ENCODE data around the gene TNMD. TPM values are rescaled to one million over a fixed set of nuclear protein-coding genes. Genes with fewer than 3 reads are reported as not detected.

The TNMD gene
- total and polyA plus RNA-seq, 2 donors = 0.23 to 4.3 TPM

Other genes starting within 250 kb of the TNMD start
- 6.9 TPM for gene PCDH19, start 174.7 kb upstream of the TNMD start, total RNA-seq
- 2.5 TPM for gene PCDH19, start 174.7 kb upstream of the TNMD start, polyA plus RNA-seq
- gene TSPAN6, start 51.9 kb downstream of the TNMD start, total RNA-seq = 76.8 TPM
- 22.6 TPM for gene TSPAN6, start 51.9 kb downstream of the TNMD start, polyA plus RNA-seq
- 27.1 TPM for gene SRPX2, start 59.3 kb downstream of the TNMD start, total RNA-seq
- gene SRPX2, start 59.3 kb downstream of the TNMD start, polyA plus RNA-seq = 26.4 TPM
- gene SYTL4, start 147.2 kb downstream of the TNMD start, total RNA-seq = 18.5 TPM
- 12.5 TPM for gene SYTL4, start 147.2 kb downstream of the TNMD start, polyA plus RNA-seq
- 10.4 TPM for gene CSTF2, start 235.5 kb downstream of the TNMD start, total RNA-seq
- gene CSTF2, start 235.5 kb downstream of the TNMD start, polyA plus RNA-seq = 8.6 TPM

Measured in urinary bladder (tissue), 2 donors.